GM21528 (cell line): ENCODE measurements around the gene SSPN.

Source experiments
- ATAC-seq: cut with Tn5 transposase; IDR thresholded peaks from one replicate; pipeline ENCODE4 v1.9.1; 2021; ENCODE audit warnings: mild to moderate bottlenecking, moderate library complexity; ENCODE audit not compliant: unreplicated experiment, low FRiP score

SSPN gene

DNA sequence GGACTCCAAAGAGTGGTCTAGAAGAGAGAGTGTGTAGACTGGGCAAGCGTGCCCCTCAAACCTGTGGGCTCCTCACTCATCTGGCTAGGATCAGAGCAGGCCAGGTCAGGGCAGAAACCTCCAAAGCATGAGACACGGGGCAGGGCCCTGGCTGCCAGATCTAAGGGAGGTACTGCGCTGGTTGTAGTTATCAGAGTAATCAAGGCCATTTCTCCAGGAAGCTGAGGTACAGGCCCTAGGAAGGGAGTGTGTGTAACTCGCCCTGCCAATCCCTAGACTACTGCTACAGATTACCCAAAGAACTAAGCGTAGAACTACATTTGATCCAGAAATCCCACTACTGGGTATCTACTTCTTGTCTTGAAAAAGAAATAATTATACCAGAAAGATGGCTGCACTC is 84.5 kb downstream of the SSPN start:
- no peak for ATAC-seq

DNA sequence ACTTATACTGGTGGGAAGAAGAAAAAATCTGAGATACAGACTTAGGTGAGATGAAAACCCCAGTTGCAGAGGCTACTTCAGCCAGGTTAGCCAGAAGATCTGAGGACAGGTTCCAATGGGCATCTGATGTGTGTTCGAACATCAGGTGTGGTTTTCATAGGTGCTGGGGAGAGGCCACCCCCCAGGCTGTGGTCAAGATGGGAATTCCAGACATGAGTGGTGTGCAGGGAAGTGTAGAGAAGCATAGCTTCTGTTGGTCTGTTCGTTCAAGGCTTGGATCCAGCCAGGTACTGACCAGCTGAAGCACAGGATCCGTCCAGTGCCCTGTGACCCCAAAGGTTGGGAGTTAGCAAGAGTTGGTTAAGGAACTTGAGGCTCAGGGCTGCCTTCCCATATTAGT is 85.5 kb downstream of the SSPN start:
- ATAC-seq, result no peak

DNA sequence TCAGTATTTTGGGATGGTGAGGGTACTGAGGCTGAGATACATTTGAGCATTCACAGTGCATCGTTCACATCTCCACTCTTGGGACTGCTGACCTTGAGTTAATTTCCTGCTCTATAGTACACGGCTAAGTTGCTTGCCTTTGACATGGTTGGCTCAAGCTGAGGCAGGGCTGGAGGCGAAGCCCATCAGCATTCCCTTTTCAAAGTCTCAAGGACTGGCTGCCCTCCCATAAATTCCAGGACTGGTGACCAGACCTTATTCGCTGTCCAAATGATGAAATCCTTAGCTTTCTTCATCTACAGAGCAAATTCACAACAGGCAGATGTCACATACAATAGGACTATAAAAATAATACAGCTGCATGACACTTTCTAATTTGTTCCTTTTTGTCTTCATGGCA is 85.9 kb downstream of the SSPN start:
- ATAC-seq, result no peak

DNA sequence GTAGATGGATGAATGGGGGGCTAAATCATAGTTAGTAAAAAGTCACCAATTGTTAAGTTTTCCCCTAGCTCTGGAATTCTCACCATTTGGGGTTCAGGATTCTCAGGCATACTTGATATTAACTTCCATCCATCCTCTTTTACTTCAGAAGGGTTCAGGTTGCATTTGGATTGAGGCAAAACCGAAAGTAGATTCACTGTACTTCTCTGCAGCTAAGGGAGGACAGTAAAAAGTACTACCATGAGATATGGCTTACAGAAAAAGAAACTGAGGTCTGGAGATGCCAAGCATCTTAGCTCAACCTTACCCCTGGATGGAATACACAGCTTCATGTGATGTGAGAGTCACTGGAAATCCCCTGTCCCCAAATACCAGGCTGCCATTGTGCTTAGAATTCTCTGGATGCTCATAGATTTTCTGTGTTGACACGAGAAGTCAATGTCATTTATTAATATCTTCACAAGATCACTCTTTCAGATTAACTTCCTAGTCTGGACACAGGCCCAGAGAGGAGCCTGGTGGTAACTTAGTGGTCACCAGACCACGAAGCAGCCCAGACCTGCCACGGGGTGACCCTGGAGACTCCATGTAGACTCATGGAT is 87.1 kb downstream of the SSPN start:
- ATAC-seq, result no peak

GRCh38 chr12:26283046-26283445 is 87.7 kb downstream of the SSPN start:
- ATAC-seq, result no peak

DNA sequence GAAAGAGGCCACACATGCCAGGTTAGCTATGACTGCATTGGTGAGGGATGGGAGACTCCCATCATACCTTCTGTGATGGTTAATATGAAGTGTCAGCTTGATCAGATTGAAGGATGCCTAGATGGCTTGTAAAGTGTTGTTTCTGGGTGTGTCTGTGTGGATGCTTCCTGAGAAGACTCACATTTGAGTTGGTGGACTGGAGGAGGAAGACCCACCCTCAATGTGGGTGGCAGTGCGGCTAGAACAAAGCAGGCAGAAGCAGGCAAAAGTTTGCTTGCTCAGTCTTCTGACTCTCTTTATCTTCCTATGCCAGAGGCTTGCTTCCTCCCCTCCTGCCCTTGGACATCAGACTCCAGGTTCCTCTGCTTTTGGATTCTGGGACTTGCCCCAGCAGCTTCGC is 88.2 kb downstream of the SSPN start:
- ATAC-seq, result no peak

DNA sequence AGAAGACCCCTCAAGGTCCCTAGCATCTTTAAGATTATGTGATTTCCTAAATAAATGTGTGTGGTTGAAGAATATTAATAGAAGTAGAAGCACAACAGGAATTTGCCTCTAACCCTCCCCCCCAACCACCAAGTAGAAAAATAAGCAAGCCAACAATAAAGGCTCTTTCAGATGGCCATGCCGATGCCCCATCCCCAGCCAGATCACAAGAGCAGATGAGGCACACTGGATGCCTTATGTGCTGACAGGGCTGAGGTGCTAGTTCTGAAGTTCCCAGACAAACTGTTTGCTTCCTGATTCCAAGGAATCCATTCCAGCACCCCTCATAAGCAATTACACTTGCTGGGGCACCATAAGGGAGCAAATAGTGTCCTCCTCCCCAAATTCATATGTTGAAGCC is 90.0 kb downstream of the SSPN start:
- ATAC-seq, result no peak

- ATAC-seq, result no peak
Observed at GRCh38 chr12:26286186-26286585, 90.8 kb downstream of the SSPN start.

DNA sequence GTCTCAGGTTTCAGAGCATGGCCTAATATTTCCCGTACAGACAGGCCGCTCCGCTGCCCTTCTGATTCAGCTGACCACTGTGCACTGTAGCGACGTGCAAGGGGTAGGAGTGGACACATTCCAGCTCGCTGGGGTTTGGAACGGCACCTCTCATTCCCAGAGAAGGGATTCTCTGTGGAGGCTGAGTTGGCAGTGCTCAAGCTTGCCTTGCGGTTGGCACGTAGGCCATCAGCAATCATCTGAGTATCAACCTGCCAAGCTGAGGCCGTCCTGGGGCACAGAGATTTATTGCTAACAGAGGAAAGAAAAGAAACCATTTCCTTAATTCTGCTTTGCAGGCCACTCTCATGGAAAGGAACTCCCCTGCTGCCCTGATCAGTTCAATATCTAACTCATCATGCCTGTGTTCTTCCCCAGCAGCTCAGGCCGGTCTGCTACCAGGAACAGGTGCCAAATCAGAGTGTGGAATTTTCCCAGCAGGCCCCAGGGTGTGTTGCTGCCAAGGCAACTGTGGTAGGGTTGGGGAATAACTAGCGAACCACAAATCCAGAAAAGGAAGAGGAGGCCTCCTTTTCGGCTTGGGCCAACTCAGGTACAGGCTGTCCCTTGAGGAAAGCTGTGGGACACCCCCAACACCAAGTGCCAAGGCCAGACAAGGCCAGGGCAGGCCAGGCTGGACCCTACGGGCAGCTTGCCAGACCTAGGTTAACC is 92.5 kb downstream of the SSPN start:
- ATAC-seq, result no peak

- no peak for ATAC-seq
Observed at GRCh38 chr12:26290565-26290964, 95.2 kb downstream of the SSPN start.

GRCh38 chr12:26292596-26292995 is 97.2 kb downstream of the SSPN start:
- no peak for ATAC-seq

DNA sequence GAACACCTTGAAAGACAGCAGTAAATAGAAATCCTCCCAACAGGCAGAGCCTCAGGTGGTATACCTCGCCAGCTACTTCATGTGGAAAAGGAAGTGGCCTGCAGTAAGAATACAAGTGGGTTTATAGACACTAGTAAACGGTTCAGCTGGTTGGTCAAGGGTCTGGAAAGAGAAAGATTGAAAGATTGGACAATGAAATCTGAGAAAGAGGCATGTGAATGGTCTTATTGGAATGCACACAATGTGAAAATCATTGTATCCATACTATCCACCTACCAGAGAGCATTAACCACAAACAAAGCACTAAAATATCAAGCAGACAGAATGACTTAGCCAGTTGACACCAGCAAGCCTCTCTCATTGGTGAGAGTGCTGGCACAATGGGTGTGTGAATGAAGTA is 98.2 kb downstream of the SSPN start:
- no peak for ATAC-seq

GRCh38 chr12:26295001-26295400 is 99.6 kb downstream of the SSPN start:
- no peak for ATAC-seq

DNA sequence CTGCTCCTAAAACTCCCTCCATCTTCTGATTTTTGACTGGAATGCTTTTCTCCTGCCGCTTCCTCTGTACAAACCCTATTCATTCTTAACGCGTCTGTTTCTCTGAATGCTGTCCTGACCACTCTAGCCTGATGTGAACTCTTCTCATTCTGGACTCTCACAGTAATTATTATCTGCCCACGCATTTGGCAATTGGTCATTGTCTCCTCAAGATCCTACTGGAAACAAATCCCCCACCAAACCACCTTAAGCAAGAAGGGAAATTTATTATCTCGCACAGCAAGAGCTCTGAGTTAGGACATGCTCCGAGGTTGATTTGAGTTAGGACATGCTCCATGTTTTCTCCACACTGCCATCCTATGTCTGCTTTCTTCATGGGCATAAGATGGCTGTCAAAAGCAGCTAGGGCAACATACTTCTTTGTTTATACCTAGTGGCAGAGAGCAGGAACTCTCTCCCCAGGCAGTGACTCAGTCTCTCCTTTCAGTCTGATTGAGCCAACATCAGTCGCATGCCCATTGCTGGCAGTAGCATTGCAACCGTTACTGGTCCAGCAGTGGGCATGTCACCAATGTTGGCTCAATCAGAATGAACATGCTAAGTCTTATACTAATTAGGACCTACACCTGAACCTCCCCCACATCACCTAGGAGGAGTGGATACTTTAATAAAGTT is 102.2 kb downstream of the SSPN start:
- no peak for ATAC-seq

GRCh38 chr12:26298785-26299621 is 103.6 kb downstream of the SSPN start:
- peak; percentile 99 for ATAC-seq

DNA sequence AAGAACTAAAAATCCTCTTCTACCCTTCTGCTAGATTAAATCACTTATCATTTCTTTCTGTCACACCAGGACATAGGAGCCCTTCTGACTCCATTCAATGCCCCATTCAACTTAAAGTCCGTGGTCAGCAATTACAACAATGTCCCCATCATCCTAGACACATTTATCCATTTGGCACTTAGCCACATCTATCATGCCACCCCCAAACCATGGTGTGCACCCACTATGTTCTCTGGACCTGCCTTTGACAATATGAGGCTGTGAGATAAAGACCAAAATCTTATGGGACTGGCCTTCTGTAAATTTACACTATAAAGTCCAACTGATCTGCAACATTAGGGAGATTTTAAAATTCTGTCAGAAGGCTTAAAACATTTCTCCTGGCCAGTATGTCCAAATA is 104.4 kb downstream of the SSPN start:
- ATAC-seq, result no peak
